K562 (cell line): ENCODE measurements around the gene IL17REL. TPM values are rescaled to one million over a fixed set of nuclear protein-coding genes. Genes with fewer than 3 reads are reported as not detected.

ENCODE experiments used
- BRD4 ChIP-seq: fragments of 200-600 bp; sonication (generic); IDR thresholded peaks from 2 replicates; pipeline ENCODE4 v1.6.1; 2017; ENCODE audit warnings: inconsistent platforms
- ELF2 ChIP-seq: fragments of 250-450 bp; sonication (Bioruptor Pico); IDR thresholded peaks from 2 replicates; pipeline ENCODE4 v1.5.0; 2021; ENCODE audit warnings: mild to moderate bottlenecking
- MTA3 ChIP-seq: fragments of 450-650 bp; formaldehyde crosslinking; IDR thresholded peaks from 2 replicates; pipeline ENCODE4 v1.6.1; 2017; ENCODE audit warnings: mild to moderate bottlenecking, borderline replicate concordance
- NELFE ChIP-seq: IDR thresholded peaks from 2 replicates; pipeline ENCODE4 v1.6.1; 2011; ENCODE audit warnings: mild to moderate bottlenecking; ENCODE audit not compliant: insufficient read depth, insufficient read length
- SREBF1 ChIP-seq: fragments of 150-350 bp; IDR thresholded peaks from 2 replicates; pipeline ENCODE4 v1.6.1; 2014; ENCODE audit warnings: antibody characterized with exemption, low read depth, low read length, borderline replicate concordance
- TEAD4 ChIP-seq, 2 experiments: sonication (generic) in 1 of 2; formaldehyde crosslinking in 1 of 2; IDR thresholded peaks; 2 replicates each; pipeline versions ENCODE4 v1.6.1 to v1.8.0; 2012 to 2022; ENCODE audit warnings: borderline replicate concordance in 1 of 2, inconsistent platforms in 1 of 2, low read length in 1 of 2, mild to moderate bottlenecking in 1 of 2, missing genetic modification reagents in 1 of 2
- ZBED1 ChIP-seq: IDR thresholded peaks from 2 replicates; pipeline ENCODE4 v1.6.1; 2014
- ZBTB8A ChIP-seq: fragments of 450-650 bp; IDR thresholded peaks from 2 replicates; pipeline ENCODE4 v1.6.1; 2018; ENCODE audit warnings: mild to moderate bottlenecking, moderate library complexity; ENCODE audit not compliant: partially characterized antibody
- ZZZ3 ChIP-seq: fragments of 450-650 bp; IDR thresholded peaks from 2 replicates; pipeline ENCODE4 v1.6.1; 2016; ENCODE audit warnings: antibody characterized with exemption, mild to moderate bottlenecking, moderate library complexity
- polyA plus RNA-seq, 8 experiments: library from polyadenylated mRNA; depleted of rRNA in 4 of 8; stranded (reverse) in 5 of 8; unstranded in 3 of 8; fragments of >200 nt; fragmentation: Nextera tagmentation in 2 of 8; fragmentation: Illumina TruSeq in 1 of 8; extraction: Ambion mirVana in 2 of 8; extraction: Trizol in 1 of 8; gene quantifications; 2 replicates each; pipeline versions ENCODE4 v1.2.1 to v1.2.3, GENCODE V29; 2011 to 2014; ENCODE audit warnings: inconsistent platforms in 1 of 8, missing spikeins in 1 of 8
- total RNA-seq, 7 experiments: library from RNA; depleted of rRNA in 6 of 7; stranded (reverse); fragments of >200 nt in 6 of 7; fragmentation: Illumina TruSeq in 2 of 7; extraction: Trizol in 2 of 7; gene quantifications; 2 replicates each; pipeline versions ENCODE4 v1.2.1 to v1.2.3, GENCODE V29; 2011 to 2021; ENCODE audit warnings: low replicate concordance in 1 of 7
- TF ChIP-seq, protein P1 (sequence below): fragments of 250-450 bp; sonication (Bioruptor Pico); IDR thresholded peaks from 2 replicates; pipeline ENCODE4 v1.8.0; 2022; ENCODE audit warnings: inconsistent platforms, mild to moderate bottlenecking, moderate library complexity, borderline replicate concordance
- TF ChIP-seq, protein P2 (sequence below): sonication (generic); formaldehyde crosslinking; IDR thresholded peaks from 2 replicates; pipeline ENCODE4 v1.8.1; 2023; ENCODE audit warnings: missing genetic modification reagents, mild to moderate bottlenecking, borderline replicate concordance
- TF ChIP-seq, protein P3 (sequence below), 2 experiments: fragments of 450-650 bp; IDR thresholded peaks; 2 replicates each; pipeline ENCODE4 v1.6.1; 2016; ENCODE audit warnings: mild to moderate bottlenecking in 2 of 2, borderline replicate concordance in 1 of 2, low read depth in 1 of 2, moderate library complexity in 1 of 2

The IL17REL gene
- total and polyA plus RNA-seq, 9 of the 15 experiments (the other 6 are each of a cell fraction or from before 2014, with no cell fraction given) = 0.05 to 0.42 (median 0.11) TPM; not detected in 4

GRCh38 chr22:49960159-49961004 lies 52.2 kb downstream of the IL17REL start, which contains the start of gene PIM3 (continued):
- peak; percentile 68 for TF ChIP-seq MTA3
- TF ChIP-seq, protein P1, sequence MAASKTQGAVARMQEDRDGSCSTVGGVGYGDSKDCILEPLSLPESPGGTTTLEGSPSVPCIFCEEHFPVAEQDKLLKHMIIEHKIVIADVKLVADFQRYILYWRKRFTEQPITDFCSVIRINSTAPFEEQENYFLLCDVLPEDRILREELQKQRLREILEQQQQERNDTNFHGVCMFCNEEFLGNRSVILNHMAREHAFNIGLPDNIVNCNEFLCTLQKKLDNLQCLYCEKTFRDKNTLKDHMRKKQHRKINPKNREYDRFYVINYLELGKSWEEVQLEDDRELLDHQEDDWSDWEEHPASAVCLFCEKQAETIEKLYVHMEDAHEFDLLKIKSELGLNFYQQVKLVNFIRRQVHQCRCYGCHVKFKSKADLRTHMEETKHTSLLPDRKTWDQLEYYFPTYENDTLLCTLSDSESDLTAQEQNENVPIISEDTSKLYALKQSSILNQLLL (CRISPR knock-in tag) = no peak
- TF ChIP-seq ZZZ3 = no peak
- TF ChIP-seq, protein P2, sequence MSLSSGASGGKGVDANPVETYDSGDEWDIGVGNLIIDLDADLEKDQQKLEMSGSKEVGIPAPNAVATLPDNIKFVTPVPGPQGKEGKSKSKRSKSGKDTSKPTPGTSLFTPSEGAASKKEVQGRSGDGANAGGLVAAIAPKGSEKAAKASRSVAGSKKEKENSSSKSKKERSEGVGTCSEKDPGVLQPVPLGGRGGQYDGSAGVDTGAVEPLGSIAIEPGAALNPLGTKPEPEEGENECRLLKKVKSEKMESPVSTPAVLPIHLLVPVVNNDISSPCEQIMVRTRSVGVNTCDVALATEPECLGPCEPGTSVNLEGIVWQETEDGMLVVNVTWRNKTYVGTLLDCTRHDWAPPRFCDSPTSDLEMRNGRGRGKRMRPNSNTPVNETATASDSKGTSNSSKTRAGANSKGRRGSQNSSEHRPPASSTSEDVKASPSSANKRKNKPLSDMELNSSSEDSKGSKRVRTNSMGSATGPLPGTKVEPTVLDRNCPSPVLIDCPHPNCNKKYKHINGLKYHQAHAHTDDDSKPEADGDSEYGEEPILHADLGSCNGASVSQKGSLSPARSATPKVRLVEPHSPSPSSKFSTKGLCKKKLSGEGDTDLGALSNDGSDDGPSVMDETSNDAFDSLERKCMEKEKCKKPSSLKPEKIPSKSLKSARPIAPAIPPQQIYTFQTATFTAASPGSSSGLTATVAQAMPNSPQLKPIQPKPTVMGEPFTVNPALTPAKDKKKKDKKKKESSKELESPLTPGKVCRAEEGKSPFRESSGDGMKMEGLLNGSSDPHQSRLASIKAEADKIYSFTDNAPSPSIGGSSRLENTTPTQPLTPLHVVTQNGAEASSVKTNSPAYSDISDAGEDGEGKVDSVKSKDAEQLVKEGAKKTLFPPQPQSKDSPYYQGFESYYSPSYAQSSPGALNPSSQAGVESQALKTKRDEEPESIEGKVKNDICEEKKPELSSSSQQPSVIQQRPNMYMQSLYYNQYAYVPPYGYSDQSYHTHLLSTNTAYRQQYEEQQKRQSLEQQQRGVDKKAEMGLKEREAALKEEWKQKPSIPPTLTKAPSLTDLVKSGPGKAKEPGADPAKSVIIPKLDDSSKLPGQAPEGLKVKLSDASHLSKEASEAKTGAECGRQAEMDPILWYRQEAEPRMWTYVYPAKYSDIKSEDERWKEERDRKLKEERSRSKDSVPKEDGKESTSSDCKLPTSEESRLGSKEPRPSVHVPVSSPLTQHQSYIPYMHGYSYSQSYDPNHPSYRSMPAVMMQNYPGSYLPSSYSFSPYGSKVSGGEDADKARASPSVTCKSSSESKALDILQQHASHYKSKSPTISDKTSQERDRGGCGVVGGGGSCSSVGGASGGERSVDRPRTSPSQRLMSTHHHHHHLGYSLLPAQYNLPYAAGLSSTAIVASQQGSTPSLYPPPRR = no peak
- TF ChIP-seq ELF2 (CRISPR knock-in tag) = no peak
- no peak for TF ChIP-seq ZBED1
- TF ChIP-seq NELFE = no peak
- no peak for TF ChIP-seq BRD4
- TF ChIP-seq SREBF1 = no peak
- TF ChIP-seq, protein P3, sequence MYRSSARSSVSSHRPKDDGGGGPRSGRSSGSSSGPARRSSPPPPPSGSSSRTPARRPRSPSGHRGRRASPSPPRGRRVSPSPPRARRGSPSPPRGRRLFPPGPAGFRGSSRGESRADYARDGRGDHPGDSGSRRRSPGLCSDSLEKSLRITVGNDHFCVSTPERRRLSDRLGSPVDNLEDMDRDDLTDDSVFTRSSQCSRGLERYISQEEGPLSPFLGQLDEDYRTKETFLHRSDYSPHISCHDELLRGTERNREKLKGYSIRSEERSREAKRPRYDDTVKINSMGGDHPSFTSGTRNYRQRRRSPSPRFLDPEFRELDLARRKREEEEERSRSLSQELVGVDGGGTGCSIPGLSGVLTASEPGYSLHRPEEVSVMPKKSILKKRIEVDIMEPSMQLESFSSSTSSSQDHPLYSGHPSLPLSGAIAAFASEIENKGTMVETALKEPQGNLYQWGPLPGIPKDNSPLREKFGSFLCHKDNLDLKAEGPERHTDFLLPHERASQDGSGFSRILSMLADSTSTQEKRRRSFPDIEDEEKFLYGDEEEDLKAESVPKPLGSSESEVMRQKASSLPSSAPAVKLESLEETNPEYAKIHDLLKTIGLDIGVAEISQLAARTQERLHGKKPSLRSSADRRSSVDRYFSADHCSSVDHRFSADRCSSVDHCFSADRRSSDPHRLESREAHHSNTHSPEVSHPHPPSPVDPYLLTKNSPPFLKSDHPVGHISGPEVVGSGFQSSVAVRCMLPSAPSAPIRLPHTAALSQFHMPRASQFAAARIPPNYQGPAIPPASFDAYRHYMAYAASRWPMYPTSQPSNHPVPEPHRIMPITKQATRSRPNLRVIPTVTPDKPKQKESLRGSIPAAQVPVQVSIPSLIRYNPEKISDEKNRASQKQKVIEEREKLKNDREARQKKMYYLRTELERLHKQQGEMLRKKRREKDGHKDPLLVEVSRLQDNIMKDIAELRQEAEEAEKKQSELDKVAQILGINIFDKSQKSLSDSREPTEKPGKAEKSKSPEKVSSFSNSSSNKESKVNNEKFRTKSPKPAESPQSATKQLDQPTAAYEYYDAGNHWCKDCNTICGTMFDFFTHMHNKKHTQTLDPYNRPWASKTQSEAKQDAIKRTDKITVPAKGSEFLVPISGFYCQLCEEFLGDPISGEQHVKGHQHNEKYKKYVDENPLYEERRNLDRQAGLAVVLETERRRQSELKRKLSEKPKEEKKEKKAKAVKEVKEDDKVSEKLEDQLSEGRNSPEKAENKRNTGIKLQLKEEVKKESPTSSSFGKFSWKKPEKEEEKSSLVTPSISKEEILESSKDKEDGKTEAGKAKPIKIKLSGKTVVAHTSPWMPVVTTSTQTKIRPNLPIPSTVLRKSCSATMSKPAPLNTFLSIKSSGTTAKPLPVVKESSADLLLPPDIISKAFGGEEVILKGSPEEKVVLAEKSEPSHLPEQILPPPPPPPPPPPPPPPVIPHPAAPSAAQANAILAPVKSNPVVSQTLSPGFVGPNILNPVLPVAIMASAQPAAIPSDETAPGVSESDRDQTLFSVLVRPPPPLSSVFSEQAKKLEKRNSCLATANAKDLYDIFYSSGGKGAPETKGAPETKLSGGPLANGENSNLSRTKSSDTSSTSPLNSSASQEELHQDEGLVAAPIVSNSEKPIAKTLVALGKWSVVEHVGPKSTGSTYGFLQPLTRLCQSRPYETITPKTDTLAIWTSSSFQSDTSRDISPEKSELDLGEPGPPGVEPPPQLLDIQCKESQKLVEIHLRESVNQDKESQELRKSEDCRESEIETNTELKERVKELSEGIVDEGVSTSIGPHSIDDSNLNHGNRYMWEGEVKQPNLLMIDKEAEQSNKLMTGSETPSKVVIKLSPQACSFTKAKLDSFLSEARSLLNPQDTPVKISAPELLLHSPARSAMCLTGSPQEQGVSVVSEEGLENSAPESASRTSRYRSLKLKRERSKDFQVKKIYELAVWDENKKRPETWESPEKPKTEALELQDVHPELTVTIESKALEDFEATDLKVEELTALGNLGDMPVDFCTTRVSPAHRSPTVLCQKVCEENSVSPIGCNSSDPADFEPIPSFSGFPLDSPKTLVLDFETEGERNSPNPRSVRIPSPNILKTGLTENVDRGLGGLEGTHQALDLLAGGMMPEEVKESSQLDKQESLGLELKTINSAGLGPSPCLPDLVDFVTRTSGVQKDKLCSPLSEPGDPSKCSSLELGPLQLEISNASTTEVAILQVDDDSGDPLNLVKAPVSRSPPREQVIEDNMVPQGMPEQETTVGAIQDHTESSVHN (IDR thresholded peaks at IDR 0.05; ENCODE audit: borderline replicate concordance in 1 of 2, low read depth in 1 of 2) = no peak
- TF ChIP-seq TEAD4 (IDR thresholded peaks at IDR 0.05; ENCODE audit: low read length) = no peak
- no peak for TF ChIP-seq TEAD4 (CRISPR knock-in tag; IDR thresholded peaks at IDR 0.05; ENCODE audit: borderline replicate concordance)
- TF ChIP-seq ZBTB8A = no peak
